NCI-H2196 treated with DMSO at 0.1 percent for 48 hours (cell line): Measurements from ENCODE around the gene DNAH12.

ENCODE experiments used
- DNase-seq: peaks from one replicate; lab custom pipeline; 2025; ENCODE audit not compliant: unreplicated experiment; lab: John Stamatoyannopoulos, UW

Gene DNAH12, protein sequence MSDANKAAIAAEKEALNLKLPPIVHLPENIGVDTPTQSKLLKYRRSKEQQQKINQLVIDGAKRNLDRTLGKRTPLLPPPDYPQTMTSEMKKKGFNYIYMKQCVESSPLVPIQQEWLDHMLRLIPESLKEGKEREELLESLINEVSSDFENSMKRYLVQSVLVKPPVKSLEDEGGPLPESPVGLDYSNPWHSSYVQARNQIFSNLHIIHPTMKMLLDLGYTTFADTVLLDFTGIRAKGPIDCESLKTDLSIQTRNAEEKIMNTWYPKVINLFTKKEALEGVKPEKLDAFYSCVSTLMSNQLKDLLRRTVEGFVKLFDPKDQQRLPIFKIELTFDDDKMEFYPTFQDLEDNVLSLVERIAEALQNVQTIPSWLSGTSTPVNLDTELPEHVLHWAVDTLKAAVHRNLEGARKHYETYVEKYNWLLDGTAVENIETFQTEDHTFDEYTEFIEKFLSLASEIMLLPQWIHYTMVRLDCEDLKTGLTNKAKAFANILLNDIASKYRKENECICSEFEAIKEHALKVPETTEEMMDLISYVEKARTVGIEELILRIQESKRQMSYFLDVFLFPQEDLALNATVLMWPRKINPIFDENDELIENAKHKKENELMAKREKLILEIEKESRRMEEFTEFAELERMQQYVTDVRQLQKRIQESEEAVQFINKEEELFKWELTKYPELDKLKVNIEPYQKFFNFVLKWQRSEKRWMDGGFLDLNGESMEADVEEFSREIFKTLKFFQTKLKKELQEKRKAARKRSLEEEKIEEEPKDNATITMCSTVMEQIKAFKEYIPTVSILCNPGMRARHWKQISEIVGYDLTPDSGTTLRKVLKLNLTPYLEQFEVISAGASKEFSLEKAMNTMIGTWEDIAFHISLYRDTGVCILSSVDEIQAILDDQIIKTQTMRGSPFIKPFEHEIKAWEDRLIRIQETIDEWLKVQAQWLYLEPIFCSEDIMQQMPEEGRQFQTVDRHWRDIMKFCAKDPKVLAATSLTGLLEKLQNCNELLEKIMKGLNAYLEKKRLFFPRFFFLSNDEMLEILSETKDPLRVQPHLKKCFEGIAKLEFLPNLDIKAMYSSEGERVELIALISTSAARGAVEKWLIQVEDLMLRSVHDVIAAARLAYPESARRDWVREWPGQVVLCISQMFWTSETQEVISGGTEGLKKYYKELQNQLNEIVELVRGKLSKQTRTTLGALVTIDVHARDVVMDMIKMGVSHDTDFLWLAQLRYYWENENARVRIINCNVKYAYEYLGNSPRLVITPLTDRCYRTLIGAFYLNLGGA (N-terminal part only)

DNA sequence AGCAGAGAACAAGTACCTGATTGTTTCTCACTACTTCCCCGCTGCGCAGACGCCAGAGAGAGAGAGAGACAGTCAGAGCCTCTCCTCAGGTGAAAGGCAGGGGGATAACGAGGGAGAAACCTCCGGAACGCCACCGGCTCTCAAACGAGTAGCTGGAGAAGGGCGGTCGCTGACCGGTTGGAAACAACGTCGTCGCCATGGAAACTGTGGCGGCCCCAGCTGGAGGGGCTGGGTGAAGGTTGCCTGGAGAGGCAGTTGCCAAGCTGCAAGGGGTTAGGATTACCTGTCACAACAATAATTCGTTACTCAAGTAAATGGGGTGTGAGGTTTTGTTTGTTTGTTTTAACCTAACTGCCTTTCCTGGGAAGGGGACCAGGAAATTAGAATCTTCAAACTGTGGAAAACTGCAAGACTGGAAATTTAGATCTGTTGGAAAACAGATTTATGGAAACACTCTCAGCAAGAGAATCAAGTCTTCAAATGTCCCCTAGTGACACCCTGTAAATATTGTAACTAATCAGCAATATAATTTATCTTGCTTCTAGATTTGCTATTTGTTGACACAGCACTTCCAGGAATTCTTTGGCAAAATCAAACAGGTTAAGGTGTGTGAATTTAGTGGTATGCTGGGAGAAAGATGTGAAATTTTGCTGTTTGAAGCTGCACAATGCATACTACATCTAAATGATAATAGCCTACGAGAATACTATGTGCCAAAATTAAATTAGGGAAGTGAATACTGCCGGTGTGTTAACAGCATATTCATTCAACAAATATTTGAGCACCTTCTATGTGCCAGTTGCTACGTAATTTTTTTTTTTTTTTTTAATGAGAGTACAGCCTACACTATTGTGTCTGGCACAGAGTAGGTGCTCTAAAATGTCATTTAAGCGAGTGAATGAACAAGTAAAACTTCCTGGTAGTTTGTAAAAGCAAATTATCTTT is at the start of gene DNAH12:
TSS of gene DNAH12 (minus strand) at position 164 of the 945 bp plus-strand sequence. CDS start 1,474 bp downstream, outside the sequence.
- peak; percentile 30 for DNase-seq

DNA sequence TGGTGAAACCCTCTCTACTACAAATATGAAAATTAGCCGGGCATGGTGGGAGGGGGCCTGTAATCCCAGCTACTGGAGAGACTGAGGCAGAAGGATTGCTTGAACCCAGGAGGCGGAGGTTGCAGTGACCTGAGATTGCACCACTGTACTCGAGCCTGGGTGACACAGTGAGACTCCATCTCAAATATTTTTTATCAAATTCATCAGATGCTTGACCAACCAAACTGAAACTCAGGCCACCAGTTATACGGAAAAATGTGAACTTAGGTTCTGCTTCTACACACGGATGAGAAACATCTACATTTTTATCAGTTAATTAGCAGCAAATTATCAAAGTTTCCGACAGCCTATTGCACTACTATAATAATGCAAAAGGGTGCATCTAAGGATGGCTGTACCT is 48.2 kb upstream of the DNAH12 start:
- no peak for DNase-seq

DNA sequence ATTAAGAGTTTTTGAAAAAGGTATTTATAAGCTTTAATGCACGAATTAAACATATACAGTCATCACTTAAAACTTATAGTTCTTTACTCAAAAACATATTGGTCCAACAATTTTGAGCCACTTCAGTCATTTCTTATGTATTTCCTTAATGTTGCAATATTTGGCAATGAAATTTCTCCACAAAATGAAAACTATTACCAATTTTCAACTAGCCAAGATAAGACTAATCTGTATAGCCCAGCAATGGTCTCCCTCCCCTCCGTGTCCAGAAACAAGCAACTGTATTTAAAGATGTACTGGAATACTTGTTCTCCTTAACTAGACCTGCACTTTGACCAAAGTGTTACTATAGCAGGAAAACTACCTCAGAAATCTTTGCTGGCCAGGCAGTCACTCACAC is 43.8 kb upstream of the DNAH12 start:
- DNase-seq = no peak

DNA sequence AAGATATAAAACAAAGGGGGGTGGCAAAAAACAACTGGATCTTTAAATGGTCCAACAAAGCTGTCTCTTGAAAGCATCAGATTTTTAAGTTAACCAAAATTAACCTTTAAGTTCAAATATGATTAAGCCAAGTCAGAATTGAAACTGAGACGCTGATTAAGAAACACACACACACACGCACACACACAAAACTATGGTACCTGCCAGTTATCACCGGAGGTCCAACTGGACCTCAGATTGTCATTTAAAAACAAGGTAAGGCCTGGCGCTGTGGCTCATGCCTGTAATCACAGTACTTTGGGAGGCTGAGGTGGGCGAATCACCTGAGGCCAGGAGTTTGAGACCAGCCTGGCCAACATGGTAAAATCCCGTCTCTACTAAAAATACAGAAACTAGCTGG is 42.6 kb upstream of the DNAH12 start:
- DNase-seq = no peak

DNA sequence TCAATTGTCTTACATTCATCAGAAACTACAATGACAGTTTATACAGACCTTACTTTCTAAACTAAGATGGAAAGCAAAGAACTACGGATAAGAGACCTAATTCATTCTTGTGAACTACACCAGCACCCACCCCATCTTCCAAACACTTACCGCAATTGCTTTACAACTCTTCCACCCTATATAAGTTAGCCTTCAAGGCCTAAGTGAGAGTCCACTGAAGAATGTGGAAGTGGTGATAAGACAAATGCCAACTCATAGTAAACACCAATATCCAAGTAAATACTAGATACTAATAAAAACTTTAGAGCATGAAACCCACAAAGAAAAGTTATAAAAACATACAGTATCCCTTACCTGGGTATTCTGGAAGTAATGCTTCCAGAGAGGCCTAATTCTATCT is 39.4 kb upstream of the DNAH12 start:
- DNase-seq = no peak

DNA sequence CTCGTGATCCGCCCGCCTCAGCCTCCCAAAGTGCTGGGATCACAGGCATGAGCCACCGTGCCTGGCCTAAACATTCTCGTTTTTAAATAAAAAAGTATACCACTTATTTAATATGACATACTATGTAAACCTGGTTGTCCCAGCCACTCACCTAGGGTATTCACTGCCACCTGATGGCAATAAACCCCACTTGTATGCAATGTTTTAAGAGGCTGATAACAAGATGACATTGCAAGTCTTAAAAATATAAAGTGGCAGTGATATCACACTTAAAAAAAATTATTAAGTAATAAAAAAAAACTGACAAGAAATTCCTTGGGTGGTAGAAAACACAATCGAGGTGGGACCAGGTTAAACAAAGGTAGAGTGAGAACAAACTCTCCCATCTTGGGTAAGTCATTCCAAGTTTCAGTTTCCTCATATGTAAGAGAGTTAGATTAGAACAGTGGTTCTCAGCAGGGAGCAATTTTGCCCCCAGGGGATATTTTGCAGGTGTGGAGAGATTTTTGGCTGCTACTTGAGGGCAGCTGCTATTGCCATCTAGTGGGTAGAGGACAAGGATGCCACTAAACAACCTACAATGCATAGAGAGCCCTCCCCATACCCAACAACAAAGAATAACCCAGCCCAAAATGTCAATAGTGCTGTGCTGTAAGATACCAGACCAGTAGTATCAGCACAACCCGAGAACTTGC is 38.5 kb upstream of the DNAH12 start:
- no peak for DNase-seq

DNA sequence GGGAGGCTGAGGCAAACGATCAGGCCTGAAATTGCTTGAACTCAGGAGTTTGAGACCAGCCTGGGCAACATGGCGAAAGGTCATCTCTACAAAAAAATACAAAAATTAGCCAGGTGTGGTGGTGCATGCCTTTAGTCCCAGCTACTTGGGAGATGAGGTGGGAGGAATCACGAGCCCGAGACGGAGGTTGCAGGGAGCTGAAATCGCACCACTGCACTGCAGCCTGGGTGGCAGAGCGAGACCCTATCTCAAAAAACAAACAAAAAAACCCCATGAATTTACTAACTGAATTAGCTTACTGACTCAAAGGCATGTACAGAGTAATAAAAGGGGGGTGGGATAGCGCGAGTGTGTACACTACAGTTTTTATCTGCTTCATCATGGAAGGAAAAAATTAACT is 33.7 kb upstream of the DNAH12 start:
- DNase-seq = no peak

DNA sequence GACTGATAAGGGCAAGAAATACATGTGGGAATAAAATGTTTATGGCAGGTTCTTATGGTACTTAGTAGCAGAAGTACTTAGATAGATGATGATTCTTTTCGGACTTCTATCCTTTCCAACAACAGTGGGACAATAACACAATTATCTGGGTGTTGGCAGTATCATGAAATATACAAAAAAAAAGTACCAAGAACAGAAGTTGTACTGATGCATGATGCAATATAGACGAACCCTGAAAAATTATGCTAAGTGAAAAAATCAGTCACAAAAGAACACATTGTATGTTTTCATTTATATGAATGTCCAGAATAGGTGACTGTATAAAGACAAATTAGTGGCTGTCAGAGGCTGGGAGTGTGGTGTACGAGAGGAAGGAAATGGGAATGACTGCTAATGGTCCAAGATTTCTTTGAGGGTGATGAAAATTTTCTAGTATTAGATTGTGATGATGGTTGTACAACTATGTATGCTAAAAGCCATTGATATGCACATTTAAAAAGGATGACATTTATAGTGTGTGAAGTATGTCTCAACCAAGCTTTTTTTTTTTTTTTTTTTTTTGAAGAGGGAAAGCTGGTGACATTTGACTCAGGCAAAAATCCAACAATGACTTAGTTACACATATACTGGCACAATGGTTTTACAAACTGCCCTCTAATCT is 32.0 kb upstream of the DNAH12 start:
- DNase-seq = no peak

DNA sequence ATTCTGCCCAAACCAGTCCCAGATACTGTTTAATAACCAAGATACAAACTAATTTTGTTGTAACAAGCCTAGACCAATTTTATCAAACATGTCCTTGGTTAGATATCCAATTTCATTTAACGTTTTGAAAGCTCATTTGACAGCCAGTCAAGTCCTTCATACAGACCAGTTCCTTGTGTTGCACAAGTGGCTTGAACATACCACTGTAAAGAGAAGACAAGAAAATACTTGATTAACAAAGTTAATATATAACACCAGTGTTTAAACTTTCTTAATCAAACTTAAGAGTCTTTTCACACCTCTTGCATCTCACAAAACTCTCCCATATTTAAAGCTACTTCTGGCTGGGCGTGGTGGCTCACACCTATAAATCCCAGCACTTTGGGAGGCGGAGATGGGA is 28.0 kb upstream of the DNAH12 start:
- DNase-seq = no peak

DNA sequence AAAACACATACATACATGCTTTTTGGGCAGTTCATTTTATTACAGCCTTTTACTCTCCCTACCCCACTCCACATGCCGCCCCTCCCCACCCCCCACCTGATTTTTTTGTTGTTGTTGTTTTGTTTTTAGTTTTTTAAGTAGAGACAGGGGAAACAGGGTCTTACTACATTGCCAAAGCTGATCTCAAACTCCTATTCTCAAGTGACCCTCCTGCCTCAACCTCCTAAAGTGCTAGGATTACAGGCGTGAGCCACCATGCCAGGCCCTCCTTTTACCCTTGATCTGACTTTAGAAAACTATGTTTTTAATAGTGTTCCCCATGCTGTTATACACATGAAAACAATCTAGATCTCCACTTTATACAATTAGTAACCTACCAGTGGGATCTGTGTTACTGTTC is 26.7 kb upstream of the DNAH12 start:
- no peak for DNase-seq

DNA sequence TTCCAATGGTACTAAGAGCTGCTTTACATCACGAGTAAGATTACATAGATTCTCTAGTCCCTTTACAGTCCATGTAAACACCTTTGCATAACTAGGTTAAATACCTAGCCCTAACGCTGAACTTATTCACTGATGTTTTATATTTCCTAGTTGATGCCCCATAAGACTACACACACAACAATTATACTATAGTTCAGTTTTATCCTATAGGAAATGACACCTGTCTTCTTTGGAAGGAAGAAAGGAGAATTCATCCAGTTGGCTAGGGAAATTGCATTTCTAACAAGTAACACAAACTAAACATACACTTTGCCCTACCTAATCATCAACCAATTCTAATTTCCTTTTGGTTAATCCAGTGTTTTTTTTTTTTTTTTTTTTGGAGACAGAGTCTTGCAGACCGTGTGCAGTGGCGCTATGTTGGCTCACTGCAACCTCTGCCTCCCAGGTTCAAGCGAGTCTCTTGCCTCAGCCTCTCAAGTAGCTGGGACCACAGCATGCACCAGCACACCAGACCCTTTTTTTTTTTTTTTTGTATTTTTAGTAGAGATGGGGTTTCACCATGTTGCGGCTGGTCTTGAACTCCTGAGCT is 25.8 kb upstream of the DNAH12 start:
- no peak for DNase-seq

DNA sequence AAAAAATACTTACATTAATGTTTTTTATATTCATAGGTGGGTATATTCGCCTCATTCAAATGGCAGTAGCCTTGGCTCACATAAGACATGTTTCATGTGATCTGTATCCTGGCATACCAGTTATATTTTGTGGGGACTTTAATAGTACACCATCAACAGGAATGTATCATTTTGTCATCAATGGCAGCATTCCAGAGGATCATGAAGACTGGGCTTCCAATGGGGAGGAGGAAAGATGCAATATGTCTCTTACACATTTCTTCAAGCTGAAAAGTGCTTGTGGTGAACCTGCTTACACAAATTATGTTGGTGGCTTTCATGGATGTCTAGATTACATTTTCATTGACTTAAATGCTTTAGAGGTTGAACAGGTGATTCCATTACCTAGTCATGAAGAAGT is 15.4 kb upstream of the DNAH12 start:
- DNase-seq = no peak

DNA sequence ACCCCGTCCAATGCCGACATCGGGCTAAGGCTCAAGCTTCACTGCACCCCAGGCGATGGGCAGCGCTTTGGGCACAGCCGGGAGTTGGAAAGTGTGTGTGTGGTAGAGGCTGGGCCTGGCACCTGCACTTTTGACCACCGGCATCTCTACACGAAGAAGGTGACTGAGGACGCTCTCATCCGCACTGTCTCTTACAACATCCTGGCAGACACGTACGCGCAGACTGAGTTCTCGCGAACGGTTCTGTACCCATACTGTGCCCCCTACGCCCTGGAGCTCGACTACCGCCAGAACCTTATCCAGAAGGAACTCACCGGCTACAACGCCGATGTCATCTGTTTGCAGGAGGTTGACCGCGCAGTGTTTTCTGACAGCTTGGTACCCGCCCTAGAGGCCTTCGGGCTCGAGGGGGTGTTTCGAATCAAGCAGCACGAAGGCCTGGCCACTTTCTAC is 13.0 kb upstream of the DNAH12 start:
- no peak for DNase-seq

DNA sequence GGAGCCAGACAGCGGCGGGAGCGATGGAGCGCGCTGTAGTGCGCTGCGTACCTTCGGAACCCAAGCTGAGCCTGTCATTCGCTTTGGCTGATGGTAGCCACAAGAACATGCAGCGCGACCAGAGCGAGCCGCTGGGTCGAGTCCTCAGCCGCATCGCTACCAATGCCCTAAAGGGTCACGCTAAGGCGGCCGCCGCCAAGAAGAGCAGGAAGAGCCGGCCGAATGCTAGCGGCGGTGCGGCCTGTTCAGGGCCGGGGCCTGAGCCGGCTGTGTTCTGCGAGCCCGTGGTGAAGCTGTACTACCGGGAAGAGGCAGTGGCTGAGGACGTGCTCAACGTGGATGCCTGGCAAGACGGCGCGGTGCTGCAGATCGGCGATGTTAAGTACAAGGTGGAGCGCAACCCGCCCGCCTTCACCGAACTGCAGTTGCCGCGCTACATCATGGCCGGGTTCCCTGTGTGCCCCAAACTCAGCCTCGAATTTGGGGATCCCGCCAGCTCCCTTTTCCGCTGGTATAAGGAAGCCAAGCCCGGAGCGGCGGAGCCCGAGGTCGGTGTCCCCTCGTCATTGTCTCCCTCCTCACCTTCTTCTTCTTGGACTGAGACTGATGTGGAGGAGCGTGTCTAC is 12.4 kb upstream of the DNAH12 start:
- no peak for DNase-seq

DNA sequence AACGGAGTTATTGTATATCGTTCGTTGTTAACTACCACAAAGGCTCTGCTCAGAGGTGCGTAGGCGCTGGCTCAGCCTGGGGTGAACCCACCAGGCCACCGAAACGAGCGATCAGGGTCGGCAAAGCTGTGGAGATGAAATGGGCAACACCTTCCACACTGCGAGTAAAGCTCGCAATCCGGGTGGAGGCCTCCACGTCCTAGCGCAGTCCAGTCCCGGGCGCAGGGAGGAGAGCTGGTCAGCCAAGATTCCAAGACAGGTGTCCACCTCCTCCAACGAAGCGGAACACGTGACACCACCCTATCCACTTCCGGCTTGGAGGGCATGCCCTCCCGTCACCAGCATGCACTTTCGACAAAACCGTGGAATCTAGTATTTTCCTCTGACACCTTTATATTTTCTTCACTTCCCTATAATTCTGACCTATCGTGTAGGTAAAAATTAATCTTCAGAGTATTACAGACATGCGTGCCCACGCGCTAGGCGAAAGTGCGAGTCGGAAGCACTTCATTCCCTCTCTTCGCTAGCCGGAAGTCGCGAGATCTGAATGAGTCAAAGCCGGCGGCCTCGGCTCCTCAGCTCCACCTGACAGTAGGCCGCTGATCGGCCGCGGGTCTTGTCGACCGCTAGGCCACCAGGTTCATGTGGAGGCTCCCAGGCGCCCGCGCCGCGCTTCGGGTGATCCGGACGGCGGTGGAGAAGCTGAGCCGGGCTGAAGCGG is 11.8 kb upstream of the DNAH12 start, which contains the start of gene PDE12:
TSS of gene PDE12 (plus strand) at position 537 of the 721 bp plus-strand sequence. CDS start at position 643, 106 bp downstream.
- peak; percentile 51 for DNase-seq

DNA sequence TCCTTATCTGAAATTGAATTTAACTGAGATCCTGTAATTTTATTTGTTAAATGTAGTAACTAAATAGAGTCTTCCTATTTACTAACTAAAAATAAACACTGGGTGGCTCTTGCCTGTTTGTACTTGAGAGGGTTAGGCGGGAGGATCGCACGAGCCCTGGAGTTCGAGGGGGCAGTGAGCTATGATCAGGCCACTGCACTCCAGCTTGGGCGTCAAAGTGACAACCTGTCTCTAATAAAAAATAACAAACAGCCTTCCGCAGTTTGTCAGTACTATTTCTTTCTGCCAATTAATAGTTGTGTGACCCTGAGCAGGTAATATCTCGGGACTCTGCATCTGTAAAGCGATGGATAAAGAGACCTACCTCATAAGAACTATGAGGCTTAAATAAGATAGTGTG is 11.2 kb upstream of the DNAH12 start:
- no peak for DNase-seq

DNA sequence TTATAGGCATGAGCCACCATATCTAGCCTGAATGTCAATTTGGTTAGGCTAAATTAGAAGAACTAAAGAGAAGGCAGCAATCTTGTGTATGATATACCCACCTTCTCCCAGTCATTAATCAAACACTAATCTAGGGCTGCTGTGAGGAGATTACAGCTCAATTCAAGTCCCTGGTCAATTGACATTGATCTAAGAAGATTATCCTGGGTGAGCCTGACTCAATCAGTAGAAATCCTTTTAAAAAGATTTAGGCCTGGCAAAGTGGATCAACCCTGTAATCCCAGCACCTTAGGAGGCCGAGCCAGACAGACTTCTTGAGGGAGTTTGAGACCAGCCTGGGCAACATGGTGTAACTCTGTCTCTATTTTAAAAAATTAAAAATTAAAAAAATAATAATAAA is 2.5 kb upstream of the DNAH12 start:
- no peak for DNase-seq
